DND-41 (cell line): ENCODE measurements around the gene PAN2.
"Not testable (repeated sequence)": the region's sequence is repeated elsewhere in the genome, so short reads cannot be mapped to it uniquely, and the experiment has no call there.

Experiments
- ATAC-seq: fragments of 200-7000 bp; cut with Tn5 transposase; 3 replicates; pipeline ENCODE4 v1.9.1; 2021; ENCODE audit warnings: low read depth; ENCODE audit not compliant: insufficient read depth
- DNase-seq: peaks from one replicate; pipeline ENCODE4 v3.0.0-alpha.2; 2020
- H2AFZ ChIP-seq: 2 replicates; pipeline ENCODE4 v1.6.0; 2012; ENCODE audit warnings: low read depth, low read length
- H3K27ac ChIP-seq: 2 replicates; pipeline ENCODE4 v1.5.1; 2012; ENCODE audit warnings: low read length, inconsistent platforms
- H3K27me3 ChIP-seq: fragments of 200-600 bp; sonication (generic); 2 replicates; pipeline ENCODE4 v1.6.0; 2012; ENCODE audit warnings: low read length, mild to moderate bottlenecking, inconsistent platforms; ENCODE audit not compliant: insufficient read depth, poor library complexity
- H3K36me3 ChIP-seq: 2 replicates; pipeline ENCODE4 v1.5.1; 2012; ENCODE audit warnings: low read length, inconsistent platforms; ENCODE audit not compliant: insufficient read depth
- H3K4me1 ChIP-seq: 2 replicates; pipeline ENCODE4 v1.5.1; 2012; ENCODE audit warnings: mild to moderate bottlenecking, low read length; ENCODE audit not compliant: insufficient read depth
- H3K4me2 ChIP-seq: 2 replicates; pipeline ENCODE4 v1.6.0; 2012; ENCODE audit warnings: mild to moderate bottlenecking, moderate library complexity, low read length, inconsistent platforms; ENCODE audit not compliant: insufficient read depth
- H3K4me3 ChIP-seq, 2 experiments: fragments of 200-600 bp in 1 of 2; shearing (Covaris generic) in 1 of 2; 2 replicates each; pipeline ENCODE4 v1.5.1; 2012 to 2016; ENCODE audit warnings: inconsistent platforms in 2 of 2, low read length in 2 of 2, mild to moderate bottlenecking in 2 of 2, low read depth in 1 of 2, moderate library complexity in 1 of 2
- H3K79me2 ChIP-seq: 2 replicates; pipeline ENCODE4 v1.6.0; 2012; ENCODE audit warnings: low read length, inconsistent platforms; ENCODE audit not compliant: insufficient read depth
- H3K9ac ChIP-seq: 2 replicates; pipeline ENCODE4 v1.6.0; 2012; ENCODE audit warnings: low read depth, mild to moderate bottlenecking, inconsistent platforms, low read length, moderate library complexity
- H3K9me3 ChIP-seq: 2 replicates; pipeline ENCODE4 v1.5.1; 2012; ENCODE audit warnings: low read length, moderate library complexity, mild to moderate bottlenecking, inconsistent platforms; ENCODE audit not compliant: insufficient read depth, severe bottlenecking
- H4K20me1 ChIP-seq: 2 replicates; pipeline ENCODE4 v1.6.0; 2012; ENCODE audit warnings: low read length; ENCODE audit not compliant: insufficient read depth
- EZH2 ChIP-seq: IDR thresholded peaks from 3 replicates; pipeline ENCODE4 v1.6.1; 2012; ENCODE audit warnings: borderline replicate concordance, low read depth, mild to moderate bottlenecking, moderate library complexity, low read length, inconsistent platforms; ENCODE audit not compliant: severe bottlenecking
- TF ChIP-seq, protein P1 (sequence below): IDR thresholded peaks from 2 replicates; pipeline ENCODE4 v1.5.1; 2012; ENCODE audit warnings: borderline replicate concordance, low read length, moderate library complexity, mild to moderate bottlenecking; ENCODE audit not compliant: poor library complexity, severe bottlenecking; ENCODE audit errors: extremely low read depth

The PAN2 gene

DNA sequence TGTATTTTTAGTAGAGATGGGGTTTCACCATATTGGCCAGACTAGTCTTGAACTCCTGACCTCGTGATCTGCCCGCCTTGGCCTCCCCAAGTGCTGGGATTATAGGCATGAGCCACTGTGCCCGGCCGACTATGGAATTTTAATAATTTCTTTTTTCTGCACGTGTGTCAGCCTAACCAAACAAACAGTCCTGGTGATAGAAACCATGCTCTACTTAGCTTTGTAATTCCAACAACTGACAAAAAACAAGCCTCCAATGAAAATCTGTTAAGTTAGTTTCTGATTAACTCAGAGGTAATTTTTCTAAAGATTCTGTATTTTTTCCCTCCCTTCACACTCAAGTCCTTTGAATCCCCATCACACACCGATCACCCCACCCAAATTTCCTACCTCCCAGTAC is 51.8 kb downstream of the PAN2 start:
- Histone ChIP-seq H3K27me3 (no peaks in the 10 kb centered on the region), H3K36me3 (peaks cover 83% of the 10 kb centered on the region), H3K4me2 (no peak overlapping the region), H4K20me1 (no peaks in the 10 kb centered on the region), H3K9me3 (no peaks in the 10 kb centered on the region), H3K4me1 (no peaks in the 10 kb centered on the region), H3K79me2 (peaks cover 13% of the 10 kb centered on the region), H3K4me3 (no peak overlapping the region), H2AFZ (no peak overlapping the region), H3K27ac (no peak overlapping the region), H3K9ac (no peak overlapping the region)
- ATAC-seq = no peak
- TF ChIP-seq, protein P1, sequence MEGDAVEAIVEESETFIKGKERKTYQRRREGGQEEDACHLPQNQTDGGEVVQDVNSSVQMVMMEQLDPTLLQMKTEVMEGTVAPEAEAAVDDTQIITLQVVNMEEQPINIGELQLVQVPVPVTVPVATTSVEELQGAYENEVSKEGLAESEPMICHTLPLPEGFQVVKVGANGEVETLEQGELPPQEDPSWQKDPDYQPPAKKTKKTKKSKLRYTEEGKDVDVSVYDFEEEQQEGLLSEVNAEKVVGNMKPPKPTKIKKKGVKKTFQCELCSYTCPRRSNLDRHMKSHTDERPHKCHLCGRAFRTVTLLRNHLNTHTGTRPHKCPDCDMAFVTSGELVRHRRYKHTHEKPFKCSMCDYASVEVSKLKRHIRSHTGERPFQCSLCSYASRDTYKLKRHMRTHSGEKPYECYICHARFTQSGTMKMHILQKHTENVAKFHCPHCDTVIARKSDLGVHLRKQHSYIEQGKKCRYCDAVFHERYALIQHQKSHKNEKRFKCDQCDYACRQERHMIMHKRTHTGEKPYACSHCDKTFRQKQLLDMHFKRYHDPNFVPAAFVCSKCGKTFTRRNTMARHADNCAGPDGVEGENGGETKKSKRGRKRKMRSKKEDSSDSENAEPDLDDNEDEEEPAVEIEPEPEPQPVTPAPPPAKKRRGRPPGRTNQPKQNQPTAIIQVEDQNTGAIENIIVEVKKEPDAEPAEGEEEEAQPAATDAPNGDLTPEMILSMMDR = no peak
- TF ChIP-seq EZH2 = no peak
- DNase-seq = no peak

DNA sequence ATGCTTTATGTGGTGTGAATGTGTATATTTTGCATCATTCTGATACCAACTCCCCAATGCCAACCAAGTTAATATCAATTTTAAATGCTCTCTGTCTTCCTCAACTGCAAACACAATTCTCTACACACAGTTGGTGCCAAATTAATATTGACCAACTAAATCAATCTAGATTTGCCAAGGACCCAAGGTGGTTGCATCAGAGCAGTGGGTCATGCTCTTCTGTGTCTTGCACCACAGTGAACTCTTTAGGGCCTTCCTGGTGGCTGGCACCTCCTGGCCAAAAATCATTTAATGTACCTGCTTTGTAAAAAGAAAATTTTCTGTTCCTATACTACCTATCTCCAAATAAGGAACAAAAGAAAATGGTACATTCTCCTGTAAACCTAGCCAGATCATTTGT is 53.0 kb downstream of the PAN2 start:
- DNase-seq (no peak), ATAC-seq (no peak)
- no peaks in the 10 kb centered on the region for H3K4me1 ChIP-seq
- peaks cover 6% of the 10 kb centered on the region for H3K79me2 ChIP-seq
- H3K27ac ChIP-seq = no peak overlapping the region
- H3K36me3 ChIP-seq = peaks cover 82% of the 10 kb centered on the region
- no peak overlapping the region for H3K4me3 ChIP-seq
- no peak overlapping the region for H2AFZ ChIP-seq
- H3K9me3 ChIP-seq = no peaks in the 10 kb centered on the region
- no peaks in the 10 kb centered on the region for H4K20me1 ChIP-seq
- no peak overlapping the region for H3K9ac ChIP-seq
- TF ChIP-seq EZH2 = no peak
- TF ChIP-seq, protein P1 = no peak
- no peak overlapping the region for H3K4me2 ChIP-seq
- no peaks in the 10 kb centered on the region for H3K27me3 ChIP-seq

DNA sequence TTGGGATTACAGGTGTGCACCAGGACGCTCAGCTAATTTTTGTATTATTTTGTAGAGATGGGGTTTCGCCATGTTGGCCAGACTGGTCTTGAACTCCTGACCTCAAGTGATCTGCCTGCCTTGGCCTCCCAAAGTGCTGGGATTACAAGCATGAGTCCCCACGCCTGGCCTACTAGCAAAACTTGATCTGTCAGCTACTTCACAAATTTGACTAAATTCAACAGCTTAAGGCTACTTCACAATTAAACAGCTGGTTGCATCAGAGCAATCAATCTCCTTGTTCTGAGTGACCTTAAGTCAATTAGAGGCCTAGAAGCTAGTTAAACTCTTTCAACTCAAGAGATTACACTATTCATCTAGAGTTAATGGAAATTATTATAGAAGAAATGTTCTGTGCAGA is 54.9 kb downstream of the PAN2 start:
- Histone ChIP-seq H3K27me3 (no peaks in the 10 kb centered on the region), H4K20me1 (no peaks in the 10 kb centered on the region), H3K9ac (no peak overlapping the region), H3K4me1 (no peaks in the 10 kb centered on the region), H3K36me3 (peaks cover 93% of the 10 kb centered on the region), H3K9me3 (no peaks in the 10 kb centered on the region), H3K4me3 (no peak overlapping the region), H3K79me2 (no peaks in the 10 kb centered on the region), H3K27ac (no peak overlapping the region), H2AFZ (no peak overlapping the region), H3K4me2 (no peak overlapping the region)
- TF ChIP-seq, protein P1 = no peak
- TF ChIP-seq EZH2 = no peak
- DNase-seq (no peak), ATAC-seq (no peak)

DNA sequence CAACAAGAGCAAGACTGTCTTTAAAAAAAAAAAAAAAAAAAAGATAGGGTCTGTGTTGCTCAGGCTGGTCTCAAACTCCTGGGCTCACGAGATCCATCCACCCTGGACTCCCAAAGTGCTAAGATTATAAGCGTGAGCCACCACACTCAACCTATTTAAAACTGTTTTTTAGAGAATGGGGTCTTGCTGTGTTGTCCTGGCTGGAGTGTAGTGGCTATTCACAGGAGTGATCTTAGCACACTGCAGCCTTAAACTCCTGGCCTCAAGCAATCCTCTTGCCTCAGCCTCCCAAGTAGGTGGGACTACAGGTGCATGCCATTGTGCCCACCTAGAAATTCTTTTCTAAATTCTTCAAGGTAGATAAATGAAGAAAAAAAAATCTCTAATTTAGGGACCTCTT is 59.5 kb downstream of the PAN2 start:
- H3K9ac ChIP-seq = no peak overlapping the region

DNA sequence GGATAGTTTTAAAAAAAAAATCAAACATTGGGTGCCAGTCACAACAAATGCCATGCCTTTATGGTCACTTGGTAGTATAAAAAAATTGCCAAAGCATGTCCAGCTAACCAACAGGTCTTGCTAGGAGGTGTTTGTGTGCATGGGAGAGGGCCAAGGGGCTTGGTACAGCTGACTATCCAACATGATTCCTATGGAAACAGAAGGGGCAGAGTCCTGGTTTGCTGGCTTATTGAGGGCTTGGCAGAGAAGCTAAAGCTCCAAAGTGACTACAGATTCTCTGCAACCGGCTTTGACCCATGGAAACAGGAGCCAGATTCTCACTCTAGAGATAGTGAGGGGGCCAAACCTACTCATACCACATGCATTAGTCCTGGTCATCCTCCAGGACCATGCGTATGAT is 61.3 kb downstream of the PAN2 start:
- H3K36me3 ChIP-seq = peaks cover 74% of the 10 kb centered on the region
- not testable (repeated sequence) for H3K4me2 ChIP-seq, H3K27ac ChIP-seq, H3K9ac ChIP-seq, H3K79me2 ChIP-seq, H3K27me3 ChIP-seq, H3K4me3 ChIP-seq, DNase-seq, H3K4me1 ChIP-seq, ATAC-seq, H3K9me3 ChIP-seq, H4K20me1 ChIP-seq, H2AFZ ChIP-seq

More for the DNA sequence above, 59.5 kb downstream of the PAN2 start:
- no peaks in the 10 kb centered on the region for H3K9me3 ChIP-seq
- DNase-seq = no peak
- H3K4me3 ChIP-seq = no peak overlapping the region
- no peaks in the 10 kb centered on the region for H3K27me3 ChIP-seq
- no peaks in the 10 kb centered on the region for H4K20me1 ChIP-seq
- TF ChIP-seq EZH2 = no peak
- TF ChIP-seq, protein P1 = no peak
- H3K79me2 ChIP-seq = no peaks in the 10 kb centered on the region
- H3K4me1 ChIP-seq = no peaks in the 10 kb centered on the region
- H3K4me2 ChIP-seq = no peak overlapping the region
- no peak overlapping the region for H3K27ac ChIP-seq
- peaks cover 86% of the 10 kb centered on the region for H3K36me3 ChIP-seq
- no peak overlapping the region for H2AFZ ChIP-seq
- no peak for ATAC-seq
